Naive B cell (primary cell): Measurements from ENCODE around the gene TGFB3. TPM values are rescaled to one million over a fixed set of nuclear protein-coding genes. Genes with fewer than 3 reads are reported as not detected.

Source experiments
- polyA plus RNA-seq, 6 donors: library from polyadenylated mRNA; unstranded; fragments of 300-500 nt; fragmentation: Illumina TruSeq; gene quantifications; one replicate each; pipeline ENCODE4 v1.2.3, GENCODE V29; 2021; ENCODE audit warnings: low read depth in 6 of 6

The TGFB3 gene
- polyA plus RNA-seq, 6 donors from 2014 or later: 0.19 to 0.66 (median 0.43) TPM; not detected in 1

Other genes with a start within 250 kb of the TGFB3 start
- gene IFT43, start 3.8 kb upstream of the TGFB3 start, polyA plus RNA-seq: 10 to 100 TPM; 13.5 to 25.9 (median 19.7) TPM
- gene GPATCH2L, start 169.9 kb upstream of the TGFB3 start, polyA plus RNA-seq: 10 to 100 TPM; 10.7 to 18.1 (median 13.3) TPM